Epithelial cell of proximal tubule (primary cell): ENCODE measurements around the gene MYO1H. TPM values are rescaled to one million over a fixed set of nuclear protein-coding genes. Genes with fewer than 3 reads are reported as not detected.

Experiments used
- DNase-seq: peaks from one replicate; pipeline ENCODE4 v3.0.0-alpha.2; 2011; ENCODE audit warnings: low read depth
- H3K4me3 ChIP-seq: 2 replicates; pipeline ENCODE4 v1.5.1; 2011; ENCODE audit warnings: low read depth, mild to moderate bottlenecking, low read length
- total RNA-seq: library from RNA; depleted of rRNA; stranded (reverse); fragments of >200 nt; gene quantifications from 2 replicates; pipeline ENCODE4 v1.2.3, GENCODE V29; 2015
- TF ChIP-seq, protein P1 (sequence below): conservative IDR thresholded peaks from 2 replicates; pipeline ENCODE4 v1.5.1; 2012; ENCODE audit warnings: low read depth, mild to moderate bottlenecking, low read length

Gene MYO1H
- total RNA-seq, 1 donor from 2014 or later = not detected

- DNase-seq = no peak
- TF ChIP-seq, protein P1, sequence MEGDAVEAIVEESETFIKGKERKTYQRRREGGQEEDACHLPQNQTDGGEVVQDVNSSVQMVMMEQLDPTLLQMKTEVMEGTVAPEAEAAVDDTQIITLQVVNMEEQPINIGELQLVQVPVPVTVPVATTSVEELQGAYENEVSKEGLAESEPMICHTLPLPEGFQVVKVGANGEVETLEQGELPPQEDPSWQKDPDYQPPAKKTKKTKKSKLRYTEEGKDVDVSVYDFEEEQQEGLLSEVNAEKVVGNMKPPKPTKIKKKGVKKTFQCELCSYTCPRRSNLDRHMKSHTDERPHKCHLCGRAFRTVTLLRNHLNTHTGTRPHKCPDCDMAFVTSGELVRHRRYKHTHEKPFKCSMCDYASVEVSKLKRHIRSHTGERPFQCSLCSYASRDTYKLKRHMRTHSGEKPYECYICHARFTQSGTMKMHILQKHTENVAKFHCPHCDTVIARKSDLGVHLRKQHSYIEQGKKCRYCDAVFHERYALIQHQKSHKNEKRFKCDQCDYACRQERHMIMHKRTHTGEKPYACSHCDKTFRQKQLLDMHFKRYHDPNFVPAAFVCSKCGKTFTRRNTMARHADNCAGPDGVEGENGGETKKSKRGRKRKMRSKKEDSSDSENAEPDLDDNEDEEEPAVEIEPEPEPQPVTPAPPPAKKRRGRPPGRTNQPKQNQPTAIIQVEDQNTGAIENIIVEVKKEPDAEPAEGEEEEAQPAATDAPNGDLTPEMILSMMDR = no peak
- H3K4me3 ChIP-seq = no peak overlapping the region
Observed at GRCh38 chr12:109458771-109459208, 111.1 kb downstream of the MYO1H start.

DNA sequence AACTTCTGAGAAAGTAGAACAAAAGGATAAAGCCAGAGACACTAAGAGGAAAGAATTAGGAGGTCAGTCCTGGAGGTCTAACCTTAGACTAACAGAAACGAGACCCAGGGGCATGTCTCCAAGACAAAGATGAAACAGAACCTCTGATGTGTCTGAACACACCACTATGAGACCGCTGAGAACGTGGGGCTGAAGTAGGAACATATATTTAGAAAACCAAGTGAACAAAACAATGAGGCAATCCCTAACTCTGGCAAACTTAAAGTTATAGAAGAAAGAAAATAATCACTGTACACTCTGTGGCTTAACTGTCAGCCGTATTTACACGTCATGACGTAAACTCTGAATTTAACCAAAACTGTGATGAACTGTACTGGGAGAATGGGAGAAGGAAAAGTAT, 111.5 kb downstream of the MYO1H start:
- H3K4me3 ChIP-seq = no peak overlapping the region
- DNase-seq = no peak
- TF ChIP-seq, protein P1 = no peak

DNA sequence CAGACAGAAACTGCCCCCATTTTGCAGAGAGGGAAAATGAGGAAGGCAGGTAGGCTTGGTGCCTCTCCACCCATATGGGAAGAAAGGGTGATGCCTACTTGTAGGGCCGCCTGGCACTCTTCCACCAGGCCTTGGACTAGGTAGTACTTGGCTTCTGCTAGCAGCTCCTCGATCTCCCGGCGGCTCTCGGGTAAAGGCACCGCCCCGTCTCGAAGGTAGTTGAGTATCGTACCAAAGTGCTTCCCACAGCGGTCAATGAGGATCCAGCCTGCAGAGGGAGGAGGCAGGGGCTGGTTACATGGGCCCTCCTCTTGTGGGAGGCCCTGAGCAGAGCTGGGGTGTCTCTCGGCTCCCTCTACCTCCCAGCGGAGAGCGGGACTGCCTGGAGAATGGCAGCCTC, 112.8 kb downstream of the MYO1H start:
- no peak for DNase-seq
- H3K4me3 ChIP-seq = no peak overlapping the region
- TF ChIP-seq, protein P1 = no peak

- no peak overlapping the region for H3K4me3 ChIP-seq
- TF ChIP-seq, protein P1 = no peak
- no peak for DNase-seq
Observed at GRCh38 chr12:109461049-109461845, 113.5 kb downstream of the MYO1H start.

- DNase-seq = no peak
- TF ChIP-seq, protein P1 = no peak
Observed at GRCh38 chr12:109461846-109462756, 114.4 kb downstream of the MYO1H start.

DNA sequence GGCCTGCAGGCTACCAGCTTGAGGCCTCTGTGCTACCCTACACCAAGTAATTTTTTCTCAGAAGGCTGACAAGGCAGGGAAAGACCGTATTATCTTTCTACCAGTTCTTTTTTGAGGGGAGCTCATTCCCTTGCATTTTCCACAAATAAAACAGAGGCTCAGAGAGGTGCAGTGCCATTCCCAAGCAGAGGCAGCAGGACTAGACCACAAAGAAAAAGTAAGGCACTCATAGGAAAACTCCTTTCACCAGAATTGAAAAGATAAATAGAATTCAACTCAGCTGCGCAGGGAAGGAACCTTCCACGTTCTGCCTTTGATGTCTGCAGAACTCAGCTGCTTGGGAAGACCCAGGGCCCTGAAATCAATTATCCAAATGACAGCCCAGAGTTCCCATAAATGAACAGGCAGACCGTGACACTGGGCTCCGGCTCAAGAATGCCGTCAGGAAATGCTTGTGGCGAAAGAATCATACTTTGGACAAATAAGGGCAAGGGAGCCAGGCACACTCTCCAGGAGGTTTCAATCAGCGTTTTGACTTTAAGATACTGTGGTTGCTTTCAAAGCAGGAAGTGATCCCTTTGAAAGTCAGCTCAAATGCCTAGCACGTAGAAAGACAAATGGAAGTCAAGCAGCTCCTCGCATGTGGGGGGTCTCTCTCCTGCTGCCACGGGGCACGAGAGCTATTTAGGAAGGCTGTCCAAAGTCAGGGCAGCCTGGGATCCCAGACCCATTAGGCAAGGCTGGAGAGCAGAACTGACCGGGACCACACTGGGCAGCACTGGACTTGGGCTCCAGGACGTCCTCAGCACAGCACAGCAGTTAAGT, 115.4 kb downstream of the MYO1H start:
- peak; percentile 87 for DNase-seq
- TF ChIP-seq, protein P1 = no peak
- peak overlapping the region; percentile 37 for H3K4me3 ChIP-seq

More at GRCh38 chr12:109461846-109462756, 114.4 kb downstream of the MYO1H start:
- no peak overlapping the region for H3K4me3 ChIP-seq
